ENCODE results near the gene CPSF2. TPM values are rescaled to one million over a fixed set of nuclear protein-coding genes. Genes with fewer than 3 reads are reported as not detected.

Gene CPSF2
- total and polyA plus RNA-seq, 2 of the 13 experiments (the other 11 are each of a cell fraction or from before 2014, with no cell fraction given) = 14.3 to 67.9 TPM

DNA sequence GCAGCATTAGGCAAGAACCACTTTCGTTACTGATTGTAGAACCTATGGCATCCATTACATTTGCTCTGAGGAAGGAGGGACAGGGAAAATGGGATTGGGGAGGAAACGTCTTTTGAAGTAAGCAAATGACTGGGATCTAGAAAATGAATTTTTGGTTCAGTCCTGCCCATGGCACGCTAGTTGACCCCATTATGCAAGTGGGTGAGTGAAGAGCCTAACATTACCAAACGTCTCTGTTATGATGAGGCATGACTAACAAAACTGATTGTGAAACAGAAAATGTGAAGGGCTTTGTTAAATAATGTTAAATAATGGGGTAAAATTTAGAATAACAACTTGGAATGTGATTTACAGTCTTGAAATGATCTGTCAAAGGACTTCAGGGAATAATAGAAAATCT lies 38.9 kb downstream of the CPSF2 start (continued):
- TF ChIP-seq, protein P1, sequence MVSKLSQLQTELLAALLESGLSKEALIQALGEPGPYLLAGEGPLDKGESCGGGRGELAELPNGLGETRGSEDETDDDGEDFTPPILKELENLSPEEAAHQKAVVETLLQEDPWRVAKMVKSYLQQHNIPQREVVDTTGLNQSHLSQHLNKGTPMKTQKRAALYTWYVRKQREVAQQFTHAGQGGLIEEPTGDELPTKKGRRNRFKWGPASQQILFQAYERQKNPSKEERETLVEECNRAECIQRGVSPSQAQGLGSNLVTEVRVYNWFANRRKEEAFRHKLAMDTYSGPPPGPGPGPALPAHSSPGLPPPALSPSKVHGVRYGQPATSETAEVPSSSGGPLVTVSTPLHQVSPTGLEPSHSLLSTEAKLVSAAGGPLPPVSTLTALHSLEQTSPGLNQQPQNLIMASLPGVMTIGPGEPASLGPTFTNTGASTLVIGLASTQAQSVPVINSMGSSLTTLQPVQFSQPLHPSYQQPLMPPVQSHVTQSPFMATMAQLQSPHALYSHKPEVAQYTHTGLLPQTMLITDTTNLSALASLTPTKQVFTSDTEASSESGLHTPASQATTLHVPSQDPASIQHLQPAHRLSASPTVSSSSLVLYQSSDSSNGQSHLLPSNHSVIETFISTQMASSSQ (IDR thresholded peaks at IDR 0.05; ENCODE audit: low read depth) = no peak
- TF ChIP-seq, protein P1 (CRISPR knock-in tag; IDR thresholded peaks at IDR 0.05; ENCODE audit: borderline replicate concordance) = no peak

DNA sequence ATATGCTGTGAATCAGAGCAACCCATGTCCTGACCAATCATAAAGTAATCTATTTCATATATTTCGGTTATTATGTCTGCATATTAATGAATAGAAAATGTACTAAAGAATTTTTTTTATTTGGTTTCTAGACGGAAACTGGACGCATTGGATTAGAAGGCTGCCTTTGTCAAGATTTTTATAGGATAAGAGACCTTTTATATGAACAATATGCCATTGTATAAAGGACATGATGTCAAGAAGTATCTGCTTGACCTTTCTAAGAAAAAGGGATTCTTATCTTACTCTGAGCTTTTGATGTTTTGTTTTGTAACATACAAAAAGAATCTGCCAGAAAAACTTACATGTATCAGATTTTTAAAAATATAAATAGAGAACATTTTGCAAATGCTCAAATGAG lies 39.8 kb downstream of the CPSF2 start:
- Histone ChIP-seq H3K9me3 (ENCODE audit: low read length) (0 out of 2 replicates have a peak, but pooled peaks cover 4% of the 10 kb centered on the region), H3K36me3 (replicated peaks in 1 of 2; ENCODE audit: control insufficient read depth in 1 of 2, insufficient read depth in 2 of 2, low read length in 2 of 2) (peaks cover 21 to 59% of the 10 kb centered on the region in 2 experiments), H2AFZ (ENCODE audit: low read length) (no peak overlapping the region), H3K9ac (ENCODE audit: insufficient read depth, low read depth, low read length) (no peak overlapping the region), H3K79me2 (ENCODE audit: insufficient read depth, low read length) (no peaks in the 10 kb centered on the region), H4K20me1 (ENCODE audit: insufficient read depth, low read length) (no peaks in the 10 kb centered on the region), H3K27ac (ENCODE audit: extremely low read length, insufficient read depth, low read length) (no peak overlapping the region), H3K27me3 (ENCODE audit: control insufficient read depth in 1 of 2, insufficient read depth in 2 of 2, low read length in 2 of 2) (no peaks in the 10 kb centered on the region), H3K4me2 (ENCODE audit: low read depth, low read length) (no peak overlapping the region), H3K4me3 (replicated peaks in 1 of 3; ENCODE audit: insufficient read depth in 1 of 3, low read depth in 2 of 3, low read length in 3 of 3) (no peak overlapping the region), H3K4me1 (ENCODE audit: insufficient read depth, low read length) (no peaks in the 10 kb centered on the region)
- ATAC-seq (no peak), FAIRE-seq (no peak), DNase-seq (ENCODE audit: low spot score) (no peak)
- 96% methylated on average over 3 of the region's 3 CpGs for whole genome bisulfite sequencing (ENCODE audit: low lambda C conversion rate)
- in situ Hi-C loops (cut with HindIII; ENCODE audit: extremely low pct_ligation_motif_present, low pct_unique_long_range_greater_than_20kb) = no loop called here
- no TSS peak for BruUV-seq (replicated peaks)
- ChIA-PET CTCF (ENCODE audit: low intra/inter-chr PET ratio, low total read pairs) (no interaction called here), POLR2A (no interaction called here)
- intact Hi-C loops (cut with micrococcal nuclease; ENCODE audit: unreplicated experiment) = no loop called here
- TF ChIP-seq PAF1 (CRISPR knock-in tag; IDR thresholded peaks at IDR 0.05) = no peak
- no peak for TF ChIP-seq ZNF792 (CRISPR knock-in tag; IDR thresholded peaks at IDR 0.05)
- TF ChIP-seq NFIB (CRISPR knock-in tag; IDR thresholded peaks at IDR 0.05; ENCODE audit: borderline replicate concordance) = no peak
- no peak for TF ChIP-seq DRAP1 (CRISPR knock-in tag; IDR thresholded peaks at IDR 0.05)
- no peak for TF ChIP-seq ZEB1 (IDR thresholded peaks at IDR 0.05; ENCODE audit: insufficient replicate concordance, low read depth)
- no peak for TF ChIP-seq ZNF484 (CRISPR knock-in tag; IDR thresholded peaks at IDR 0.05; ENCODE audit: borderline replicate concordance, low read depth)
- no peak for TF ChIP-seq ZNF891 (CRISPR knock-in tag; IDR thresholded peaks at IDR 0.05)
- TF ChIP-seq PBX2 (CRISPR knock-in tag; IDR thresholded peaks at IDR 0.05) = no peak
- TF ChIP-seq SMC3 (IDR thresholded peaks at IDR 0.05; ENCODE audit: low read length) = no peak
- TF ChIP-seq TMF1 (CRISPR knock-in tag; IDR thresholded peaks at IDR 0.05; ENCODE audit: low read depth) = no peak
- no peak for TF ChIP-seq ZSCAN21 (CRISPR knock-in tag; IDR thresholded peaks at IDR 0.05; ENCODE audit: borderline replicate concordance)
- no peak for TF ChIP-seq LCORL (IDR thresholded peaks at IDR 0.05)
- TF ChIP-seq LCORL (CRISPR knock-in tag; IDR thresholded peaks at IDR 0.05) = no peak
- no peak for TF ChIP-seq LRRFIP1 (CRISPR knock-in tag; conservative IDR thresholded peaks at IDR 0.05)
